G401.6 (cell line): Measurements from ENCODE around the gene VPS26C.
"Not testable (repeated sequence)": the region's sequence is repeated elsewhere in the genome, so short reads cannot be mapped to it uniquely, and the experiment has no call there.

Experiments
- FAIRE-seq: peaks from 2 replicates; lab custom pipeline; 2012; peaks lifted over from hg19 to GRCh38; lab: Jason Lieb, UNC

Gene VPS26C

DNA sequence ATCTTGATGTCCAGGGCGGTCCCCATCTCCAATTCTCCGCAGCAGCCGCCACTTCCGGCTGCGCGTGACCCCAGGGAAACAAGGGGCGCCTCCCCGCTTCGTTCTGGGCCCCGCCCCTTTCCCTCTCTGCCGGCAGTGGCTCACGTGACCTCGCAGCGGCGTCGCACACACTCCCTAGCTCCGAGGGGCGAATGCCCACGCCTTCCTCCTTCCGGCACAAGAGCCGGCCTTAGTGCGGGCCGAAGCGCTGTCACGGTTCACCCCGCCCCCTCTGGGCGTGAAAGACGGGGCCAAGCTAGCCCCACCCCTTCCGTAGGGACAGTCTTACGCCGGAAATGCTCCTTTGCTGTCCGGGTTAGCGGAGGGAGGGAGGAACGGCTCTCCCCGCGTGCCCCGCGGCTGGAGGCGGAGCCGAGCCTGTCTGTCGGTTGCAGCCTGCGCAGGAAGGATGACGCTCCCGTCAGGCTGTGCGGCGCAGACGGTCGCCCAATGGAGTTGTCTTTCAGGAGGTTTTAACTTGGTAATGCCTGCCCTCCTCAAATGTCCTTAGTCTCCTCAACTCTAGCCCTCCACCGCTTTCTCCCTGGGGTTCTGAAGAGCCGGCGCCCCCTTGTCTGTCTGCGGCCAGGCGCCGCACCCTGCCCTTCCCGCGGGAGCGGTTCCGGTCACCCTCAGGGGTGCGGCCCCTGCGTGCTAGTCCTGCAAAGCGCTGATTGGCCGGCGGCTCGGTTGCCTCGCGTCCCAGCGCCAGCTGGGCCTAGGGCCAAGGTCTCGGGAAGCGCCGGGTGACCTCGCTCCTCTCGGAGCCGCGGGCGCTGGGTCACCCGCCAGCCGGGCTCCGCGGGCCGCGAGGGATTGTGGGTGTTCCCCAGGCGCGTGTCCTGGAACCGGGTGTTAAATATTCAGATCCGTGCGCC is at the start of gene VPS26C:
TSS of gene VPS26C (minus strand) at position 66 of the 917 bp plus-strand sequence. CDS start at position 26, 40 bp downstream.
- peak; percentile 99 for FAIRE-seq

GRCh38 chr21:37316072-37316471 is 48.9 kb upstream of the VPS26C start:
- not testable (repeated sequence) for FAIRE-seq

GRCh38 chr21:37300114-37300751 is 33.1 kb upstream of the VPS26C start:
- FAIRE-seq, result no peak

DNA sequence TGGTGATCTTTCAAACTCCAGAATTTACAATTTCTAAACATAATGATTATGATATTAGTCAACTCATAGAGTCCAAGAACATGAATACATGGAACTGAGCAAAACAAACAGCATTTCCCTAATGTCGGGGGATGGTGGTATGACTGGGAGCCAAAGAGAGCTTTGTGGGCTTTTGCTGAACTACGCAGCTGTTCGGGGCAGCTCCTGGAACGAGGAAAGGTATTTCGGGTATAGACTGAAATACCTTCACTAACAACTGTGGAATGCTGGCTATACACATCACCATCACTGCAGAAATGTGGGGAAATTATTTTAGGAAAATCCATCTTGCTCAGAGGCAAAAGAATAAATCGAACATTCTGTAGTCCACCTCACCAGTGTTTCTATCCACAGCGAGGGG is 30.2 kb upstream of the VPS26C start:
- FAIRE-seq, result no peak

DNA sequence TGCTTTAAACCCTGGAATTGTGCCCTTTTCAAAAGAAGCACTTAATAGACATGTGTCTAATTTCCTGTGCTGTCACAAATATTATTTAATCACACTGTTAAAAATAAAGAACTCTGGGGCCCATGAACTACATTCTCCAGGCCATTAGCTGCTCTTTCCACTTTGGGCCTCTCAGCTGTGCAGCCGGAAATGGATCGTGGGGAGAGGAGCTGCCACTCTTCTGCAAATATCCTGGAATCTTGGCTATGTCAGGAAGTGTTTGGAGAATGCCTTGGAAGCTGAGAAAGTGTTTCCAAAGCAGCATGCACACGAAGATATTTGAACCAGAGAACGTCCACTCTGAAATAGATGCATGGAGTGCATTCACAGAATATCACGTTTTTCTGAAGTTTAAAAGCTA is 27.5 kb upstream of the VPS26C start:
- FAIRE-seq, result no peak

DNA sequence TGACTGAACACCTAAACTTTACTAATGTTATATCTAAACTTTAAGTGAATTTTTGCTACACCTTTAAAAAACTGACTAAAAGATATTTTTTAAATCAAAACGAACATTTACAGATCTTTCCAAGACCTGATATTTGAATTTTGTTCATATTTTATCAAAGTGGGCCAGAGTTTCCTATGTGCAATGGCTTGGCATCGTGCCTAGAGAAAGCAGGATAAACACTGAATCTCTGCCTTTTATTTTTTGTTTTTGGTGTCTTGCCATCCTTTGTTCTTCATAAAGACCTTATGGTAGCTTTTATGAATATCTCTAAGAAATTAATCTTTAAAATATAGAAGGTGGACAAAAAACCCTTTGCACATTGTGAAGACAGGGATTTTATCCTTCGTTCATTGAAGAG is 25.8 kb upstream of the VPS26C start:
- no peak for FAIRE-seq

DNA sequence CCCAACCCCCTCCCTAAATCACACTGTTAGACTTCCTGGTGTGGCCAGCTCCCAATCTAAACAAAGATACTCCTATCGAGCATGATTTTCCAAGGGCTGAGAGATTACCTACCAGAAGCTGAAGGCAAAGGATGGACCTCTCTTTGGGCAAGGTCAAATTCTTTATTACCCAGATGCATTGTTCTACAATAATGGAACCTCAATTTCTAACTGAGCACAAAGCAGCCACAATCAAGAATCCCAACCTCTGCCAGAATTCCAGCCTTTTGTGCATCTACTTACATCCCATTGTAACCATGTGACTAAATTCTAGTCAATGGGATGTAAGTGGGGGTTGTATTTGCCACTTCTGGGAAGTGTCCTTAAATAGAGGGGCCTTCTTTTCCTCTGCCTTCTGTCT is 24.9 kb upstream of the VPS26C start:
- no peak for FAIRE-seq

DNA sequence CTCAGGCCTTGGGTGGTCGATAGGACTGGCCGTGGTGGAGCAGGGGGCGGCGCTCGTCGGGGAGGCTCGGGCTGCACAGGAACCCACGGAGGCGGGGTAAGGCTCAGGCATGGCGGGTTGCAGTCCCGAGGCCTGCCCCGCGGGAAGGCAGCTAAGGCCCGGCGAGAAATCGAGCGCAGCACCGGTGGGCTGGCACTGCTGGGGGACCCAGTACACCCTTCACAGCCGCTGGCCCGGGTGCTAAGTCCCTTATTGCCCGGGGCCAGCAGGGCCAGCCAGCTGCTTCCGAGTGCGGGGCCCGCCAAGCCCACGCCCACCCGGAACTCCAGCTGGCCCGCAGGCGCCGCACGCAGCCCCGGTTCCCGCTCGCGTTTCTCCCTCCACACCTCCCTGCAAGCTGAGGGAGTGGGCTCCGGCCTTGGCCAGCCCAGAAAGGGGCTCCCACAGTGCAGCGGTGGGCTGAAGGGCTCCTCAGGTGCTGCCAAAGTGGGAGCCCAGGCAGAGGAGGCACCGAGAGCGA is 16.1 kb upstream of the VPS26C start:
- FAIRE-seq, result not testable (repeated sequence)

DNA sequence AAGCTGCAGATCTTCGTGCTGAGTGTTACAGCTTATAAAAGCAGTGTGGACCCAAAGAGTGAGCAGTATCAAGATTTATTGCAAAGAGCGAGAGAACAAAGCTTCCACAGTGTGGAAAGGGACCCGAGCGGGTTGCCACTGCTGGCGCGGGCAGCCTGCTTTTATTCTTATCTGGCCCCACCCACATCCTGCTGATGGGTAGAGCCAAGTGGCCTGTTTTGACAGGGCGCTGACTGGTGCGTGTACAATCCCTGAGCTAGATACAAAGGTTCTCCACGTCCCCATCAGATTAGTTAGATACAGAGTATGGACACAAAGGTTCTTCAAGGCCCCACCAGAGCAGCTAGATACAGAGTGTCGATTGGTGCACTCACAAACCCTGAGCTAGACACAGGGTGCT is 15.5 kb upstream of the VPS26C start:
- FAIRE-seq, result not testable (repeated sequence)

- no peak for FAIRE-seq
Measured at GRCh38 chr21:37281993-37282392, 14.9 kb upstream of the VPS26C start.

DNA sequence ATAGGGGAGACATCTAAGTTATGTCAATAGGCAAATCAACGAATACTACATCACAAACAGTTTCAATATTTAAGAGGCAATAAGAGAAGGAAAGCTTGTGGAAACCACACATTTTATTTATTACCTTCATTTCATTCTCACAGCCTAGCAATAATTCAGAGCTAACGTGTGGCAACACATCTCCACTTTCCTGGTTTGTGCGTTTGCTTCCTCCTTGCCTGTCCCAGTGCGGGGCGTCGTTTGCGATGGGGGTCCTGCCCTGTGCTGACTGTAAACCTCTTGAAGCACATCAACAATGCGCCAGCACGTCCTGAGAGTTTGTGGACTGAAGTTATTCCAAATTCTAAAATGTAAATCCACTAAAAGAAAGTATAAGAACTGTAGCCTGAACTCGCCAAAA is 14.4 kb upstream of the VPS26C start:
- no peak for FAIRE-seq

DNA sequence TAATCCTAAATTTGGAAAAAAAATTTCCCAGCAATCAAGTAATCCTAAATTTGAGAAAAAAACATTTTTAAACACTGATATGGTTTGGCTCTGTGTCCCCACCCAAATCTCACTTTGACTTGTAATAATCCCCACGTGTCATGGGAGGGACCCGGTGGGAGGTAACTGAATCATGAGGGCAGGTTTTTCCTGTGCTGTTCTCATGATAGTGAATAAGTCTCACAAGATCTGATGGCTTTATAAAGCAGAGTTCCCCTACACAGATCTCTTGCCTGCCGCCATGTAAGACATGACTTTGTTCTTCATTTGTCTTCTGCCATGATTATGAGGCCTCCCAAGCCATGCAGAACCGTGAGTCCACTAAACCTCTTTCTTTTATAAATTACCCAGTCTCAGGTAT is 12.1 kb upstream of the VPS26C start:
- FAIRE-seq, result not testable (repeated sequence)

- FAIRE-seq, result no peak
Measured at GRCh38 chr21:37278199-37278598, 11.1 kb upstream of the VPS26C start.

DNA sequence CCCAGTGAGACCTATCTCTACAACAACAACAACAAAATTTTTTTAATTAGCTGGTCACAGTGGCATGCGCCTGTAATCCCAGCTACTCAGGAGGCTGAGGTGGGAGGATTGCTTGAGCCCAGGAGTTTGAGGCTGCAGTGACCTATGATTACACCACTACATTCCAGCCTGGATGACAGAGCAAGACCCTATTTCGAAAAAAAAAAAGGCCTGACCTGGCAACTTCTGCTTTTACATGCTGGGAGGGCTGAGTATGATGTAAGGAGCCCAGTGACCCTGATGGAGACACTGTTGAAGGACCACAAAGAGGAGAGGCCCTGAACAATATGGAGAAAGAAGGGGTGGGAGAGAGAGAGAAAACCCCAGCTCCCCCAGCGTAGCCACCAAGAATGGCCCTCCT is 9.2 kb upstream of the VPS26C start:
- no peak for FAIRE-seq

DNA sequence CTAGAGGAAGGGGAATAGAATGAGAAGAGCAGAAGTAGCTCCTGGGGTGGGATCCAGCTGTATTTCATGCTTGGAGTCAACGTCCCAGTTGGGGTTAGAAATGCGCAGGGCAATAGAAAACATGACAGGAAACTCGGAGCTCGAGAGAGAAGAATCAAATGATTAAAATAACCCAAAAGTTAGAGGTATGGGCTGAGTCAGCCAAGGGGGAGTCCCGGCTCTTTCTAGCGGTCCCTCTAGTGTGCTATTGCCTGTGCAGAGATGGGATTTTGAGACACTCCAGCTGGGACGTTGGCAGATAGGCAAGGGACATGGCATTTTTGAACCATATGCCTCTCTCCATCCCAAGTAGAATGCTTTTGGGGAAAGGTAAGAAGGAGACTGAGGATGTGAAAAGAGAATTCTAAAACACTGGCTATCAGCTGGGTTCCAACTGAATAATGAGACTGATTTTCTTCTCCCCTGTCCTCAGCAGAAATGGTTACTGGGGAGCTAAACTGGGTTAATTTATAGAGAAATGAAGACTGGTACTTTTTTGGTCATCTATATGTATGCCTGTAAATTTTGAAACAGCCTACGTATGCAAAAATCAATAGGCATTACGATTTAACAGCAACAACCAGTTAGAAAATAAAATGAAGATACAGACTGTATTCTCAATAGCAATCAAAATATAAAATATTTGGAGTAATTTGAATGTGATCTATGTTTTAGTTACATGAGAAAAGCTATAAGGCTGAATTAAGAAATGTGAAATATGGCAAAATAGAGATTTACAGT is 7.0 kb upstream of the VPS26C start:
- no peak for FAIRE-seq

DNA sequence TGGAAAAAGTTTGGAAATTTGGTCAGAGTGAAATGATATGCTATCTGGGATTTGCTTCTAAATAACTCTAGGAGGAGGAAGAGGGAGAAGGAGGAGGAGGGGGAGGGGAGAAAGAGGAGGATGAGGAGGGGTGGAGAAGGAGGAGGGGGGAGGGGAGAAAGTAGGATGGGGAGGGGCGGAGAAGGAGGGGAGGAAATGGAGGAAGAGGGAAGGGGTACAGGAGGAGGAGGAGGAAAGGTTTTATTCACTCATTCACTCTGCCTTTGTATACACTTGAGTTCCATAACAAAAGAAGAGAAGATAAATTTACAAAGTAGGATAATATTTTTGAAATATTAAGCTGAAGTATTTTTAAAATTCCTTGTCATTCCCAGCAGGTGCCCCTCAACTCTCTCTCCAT is 6.3 kb upstream of the VPS26C start:
- FAIRE-seq, result no peak

DNA sequence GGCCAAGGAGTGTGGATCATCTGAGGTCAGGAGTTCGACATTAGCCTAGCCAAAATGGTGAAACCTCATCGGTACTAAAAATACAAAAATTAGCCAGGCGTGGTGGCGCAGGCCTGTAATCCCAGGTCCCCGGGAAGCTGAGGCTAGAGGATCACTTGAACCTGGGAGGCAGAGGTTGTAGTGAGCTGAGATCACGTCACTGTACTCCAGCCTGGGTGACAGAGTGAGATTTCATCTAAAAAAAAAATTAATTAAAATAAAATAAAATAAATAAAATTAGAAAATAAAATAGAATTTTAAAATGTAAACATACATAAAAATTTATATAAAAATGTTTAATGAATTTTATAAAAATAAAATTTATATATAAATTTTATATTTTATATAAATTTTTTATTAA is 5.8 kb upstream of the VPS26C start:
- peak; percentile 96 for FAIRE-seq

GRCh38 chr21:37270576-37271365 is 3.6 kb upstream of the VPS26C start:
- no peak for FAIRE-seq

DNA sequence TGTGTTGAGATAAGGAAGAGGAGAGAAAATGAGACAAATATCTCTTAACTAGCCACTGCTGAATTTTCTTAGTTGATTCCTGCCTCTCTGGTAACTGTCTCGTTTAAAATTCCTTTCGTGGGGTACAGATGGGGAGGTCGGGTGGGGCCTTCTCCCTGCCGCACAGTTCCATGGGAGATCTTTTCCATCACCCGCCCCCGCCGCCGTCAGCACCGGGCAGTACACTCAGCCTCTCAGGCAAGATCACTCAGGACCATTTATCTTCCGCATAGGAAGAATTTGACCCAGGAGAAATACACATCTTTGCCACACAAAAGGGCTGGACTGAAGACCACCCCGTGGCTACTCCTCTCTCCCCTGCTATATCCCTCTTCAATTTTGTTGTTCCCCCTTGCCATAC is 2.3 kb upstream of the VPS26C start:
- no peak for FAIRE-seq

DNA sequence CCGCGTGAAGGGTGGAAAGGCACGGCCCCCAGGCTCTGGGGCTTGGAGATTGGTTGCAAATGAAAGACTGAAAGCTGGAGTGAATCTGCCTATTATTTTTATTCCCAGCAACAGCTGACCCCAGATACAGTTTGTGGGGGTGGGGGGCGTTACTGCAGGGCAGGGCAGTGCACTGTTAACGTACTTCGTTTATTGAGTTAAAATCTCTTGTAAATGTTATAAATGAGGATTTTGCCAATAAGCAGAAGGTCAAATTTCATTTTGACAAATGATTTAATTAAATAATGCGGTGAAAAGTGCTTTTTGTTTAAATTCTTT is 1.0 kb upstream of the VPS26C start:
- FAIRE-seq, result no peak

DNA sequence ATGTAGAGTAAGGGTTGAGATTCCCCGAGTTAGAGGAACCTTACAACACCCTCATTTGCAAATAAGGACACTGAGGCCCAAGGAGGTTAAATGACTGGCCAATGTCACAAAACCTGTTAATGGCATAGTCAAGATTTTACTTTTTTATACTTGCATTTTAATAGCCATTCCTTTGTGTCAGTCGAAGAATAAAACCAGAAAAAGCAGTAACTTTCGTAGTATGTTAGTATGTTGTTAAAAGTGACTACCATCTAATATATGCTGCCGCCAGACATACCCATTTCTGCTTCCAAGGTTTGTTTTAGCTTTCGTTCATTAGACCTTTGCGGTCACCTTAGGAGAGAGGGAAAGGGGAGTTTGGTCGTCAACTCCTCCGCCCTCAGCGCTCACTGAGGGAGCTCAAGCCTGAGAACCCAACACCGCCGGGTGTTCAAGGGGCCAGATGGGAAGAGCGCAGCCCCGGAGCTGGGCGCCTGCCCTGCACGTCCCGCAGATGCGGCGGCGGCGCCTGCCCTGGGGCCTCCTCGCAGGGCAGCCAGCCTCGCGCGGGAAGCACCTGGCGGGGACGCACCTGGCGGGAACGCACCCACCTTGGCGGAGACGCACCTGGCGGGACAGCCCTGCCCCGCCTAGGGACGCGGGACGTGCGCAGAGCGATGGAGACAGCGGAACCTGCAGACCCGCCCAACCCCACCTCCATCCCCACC is 466 bp downstream of the VPS26C start:
- no peak for FAIRE-seq
